Adrenal gland (tissue), 12 donors: ENCODE measurements around the gene ESPNL. TPM values are rescaled to one million over a fixed set of nuclear protein-coding genes. Genes with fewer than 3 reads are reported as not detected.

Source experiments
- DNase-seq, 7 donors: peaks; one replicate each; pipeline ENCODE4 v3.0.0-alpha.2; 2019 to 2020
- H3K27ac ChIP-seq, 5 donors: fragments of 200-600 bp; sonication (generic) in 4 of 5; 1 replicate in 3 of 5; 2 replicates in 2 of 5; pipeline versions ENCODE4 v1.5.1 to v1.8.0; 2016 to 2020; ENCODE audit warnings: mild to moderate bottlenecking in 1 of 5
- H3K27me3 ChIP-seq: fragments of 200-600 bp; 2 replicates; pipeline ENCODE4 v1.8.0; 2021
- H3K36me3 ChIP-seq, 2 donors: fragments of 200-600 bp; replicated peaks in 1 of 2; 1 replicate in 1 of 2; 2 replicates in 1 of 2; pipeline versions ENCODE4 v1.5.1 to v1.8.0; 2018 to 2022
- H3K4me1 ChIP-seq, 2 donors: fragments of 200-600 bp; replicated peaks in 1 of 2; 1 replicate in 1 of 2; 2 replicates in 1 of 2; pipeline versions ENCODE4 v1.5.1 to v1.8.0; 2018 to 2021
- H3K4me3 ChIP-seq, 4 donors: fragments of 200-600 bp; sonication (generic) in 3 of 4; one replicate each; pipeline ENCODE4 v1.5.1; 2016 to 2018
- H3K9me3 ChIP-seq, 3 donors: fragments of 200-600 bp; sonication (generic) in 1 of 3; replicated peaks in 1 of 3; 1 replicate in 2 of 3; 2 replicates in 1 of 3; pipeline versions ENCODE4 v1.5.1 to v1.8.0; 2016 to 2021
- POLR2A ChIP-seq, 2 donors: fragments of 450-650 bp; IDR thresholded peaks; one replicate each; pipeline ENCODE4 v1.6.1; 2017; ENCODE audit warnings: antibody characterized with exemption in 2 of 2, mild to moderate bottlenecking in 2 of 2, moderate library complexity in 1 of 2
- WGBS, 4 donors: extraction: QIAGEN DNeasy Blood & Tissue Kit in 2 of 4; methylation state at CpG; one replicate each; pipeline versions ENCODE4 v1.1.5 to v1.1.7; 2013 to 2017; 5-methylcytosine and 5-hydroxymethylcytosine counted together
- intact Hi-C, 2 donors: fragments of 100-400 bp; cut with DNase I; formaldehyde crosslinking; loops; one replicate each; pipeline versions ENCODE4 v1.14.1 to v1.15.0; 2022 to 2023
- polyA plus RNA-seq, 3 donors: library from polyadenylated mRNA; stranded (reverse); fragments of 200-250 nt in 2 of 3; fragments of 350-450 nt in 1 of 3; fragmentation: Illumina TruSeq in 1 of 3; extraction: RNeasy Lipid Tissue Mini Kit (QIAGEN cat#74804) in 1 of 3; gene quantifications; one replicate each; pipeline ENCODE4 v1.2.3, GENCODE V29; 2013 to 2014
- total RNA-seq, 9 donors: library from RNA; depleted of rRNA in 4 of 9; stranded (reverse); fragments of >200 nt in 4 of 9; fragments of 120-200 nt in 1 of 9; fragmentation: NEBNext Ultra II Directional in 1 of 9; extraction: Animal tissue kit (Norgen Biotek cat#: 25700) in 1 of 9; gene quantifications; one replicate each; pipeline versions ENCODE4 v1.1.0 to v1.2.4, GENCODE V29; 2013 to 2023
- TF ChIP-seq, protein P1 (sequence below), 6 experiments: fragments of 450-650 bp in 4 of 6; fragments of 200-600 bp in 2 of 6; sonication (generic) in 1 of 6; IDR thresholded peaks; 1 replicate in 5 of 6; 2 replicates in 1 of 6; pipeline versions ENCODE4 v1.5.1 to v1.8.0; 2016 to 2021; ENCODE audit warnings: antibody characterized with exemption in 6 of 6, mild to moderate bottlenecking in 2 of 6, moderate library complexity in 1 of 6
- donor health status: healthy with polysubstance abuse.
- donor health status: Bipolar disorder and iron deficiency.
- donor health status: DM: yes; HTN: yes; CAD: no.
- donor health status: DM: no; HTN: no; CAD: no.
- donor health status: DM: no; HTN: no; CAD: no.
- donor health status: DM: yes; HTN: yes; CAD: no.

Gene ESPNL
- total and polyA plus RNA-seq, 12 donors, result 0.03 to 5.9 (median 1.2) TPM; not detected in 5

DNA sequence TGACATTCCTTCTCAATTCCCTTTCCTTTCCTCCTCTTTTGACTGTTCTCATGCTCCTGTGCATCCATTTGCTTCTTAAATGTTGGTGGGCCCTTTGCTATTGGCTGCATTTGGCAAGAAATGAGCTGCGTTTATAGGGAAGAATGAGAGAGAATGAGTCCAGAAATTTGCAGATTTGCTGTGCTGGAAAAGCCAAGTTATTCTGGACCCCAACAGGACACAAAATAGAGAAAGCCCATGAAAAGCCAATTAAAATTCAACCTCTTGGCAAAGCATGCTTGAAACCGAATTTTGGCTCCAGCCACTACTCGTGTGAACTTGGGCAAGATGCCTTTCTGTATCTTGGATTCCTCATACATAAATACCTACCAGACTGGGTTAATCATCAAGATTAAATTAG lies 40.6 kb upstream of the ESPNL start:
- Histone ChIP-seq H3K27me3 (no peaks in the 10 kb centered on the region), H3K27ac (no peak overlapping the region), H3K4me1 (peaks cover 0 to 14% of the 10 kb centered on the region in 2 donors), H3K4me3 (peak overlapping the region in 1 of 4 donors; percentile 78), H3K36me3 (peaks cover 0 to 3% of the 10 kb centered on the region in 2 donors), H3K9me3 (no peaks in the 10 kb centered on the region)
- no peak for TF ChIP-seq POLR2A (IDR thresholded peaks at IDR 0.05)
- TF ChIP-seq, protein P1, sequence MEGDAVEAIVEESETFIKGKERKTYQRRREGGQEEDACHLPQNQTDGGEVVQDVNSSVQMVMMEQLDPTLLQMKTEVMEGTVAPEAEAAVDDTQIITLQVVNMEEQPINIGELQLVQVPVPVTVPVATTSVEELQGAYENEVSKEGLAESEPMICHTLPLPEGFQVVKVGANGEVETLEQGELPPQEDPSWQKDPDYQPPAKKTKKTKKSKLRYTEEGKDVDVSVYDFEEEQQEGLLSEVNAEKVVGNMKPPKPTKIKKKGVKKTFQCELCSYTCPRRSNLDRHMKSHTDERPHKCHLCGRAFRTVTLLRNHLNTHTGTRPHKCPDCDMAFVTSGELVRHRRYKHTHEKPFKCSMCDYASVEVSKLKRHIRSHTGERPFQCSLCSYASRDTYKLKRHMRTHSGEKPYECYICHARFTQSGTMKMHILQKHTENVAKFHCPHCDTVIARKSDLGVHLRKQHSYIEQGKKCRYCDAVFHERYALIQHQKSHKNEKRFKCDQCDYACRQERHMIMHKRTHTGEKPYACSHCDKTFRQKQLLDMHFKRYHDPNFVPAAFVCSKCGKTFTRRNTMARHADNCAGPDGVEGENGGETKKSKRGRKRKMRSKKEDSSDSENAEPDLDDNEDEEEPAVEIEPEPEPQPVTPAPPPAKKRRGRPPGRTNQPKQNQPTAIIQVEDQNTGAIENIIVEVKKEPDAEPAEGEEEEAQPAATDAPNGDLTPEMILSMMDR (IDR thresholded peaks at IDR 0.05), result no peak
- intact Hi-C loops, result no loop called here
- WGBS, 4 donors, result 90 to 99% (median 92%) methylated on average over 3 of the region's 3 CpGs
- DNase-seq, result peak in 1 of 7 donors; percentile 21

GRCh38 chr2:238060096-238060541 lies 40.0 kb upstream of the ESPNL start:
- intact Hi-C loops, result loop anchor here in 1 of 2 donors (5.0 kb wide), 1 partner anchor 93 kb away; the partner anchor contains the start of gene UBE2F
- Histone ChIP-seq H3K4me1 (peaks cover 0 to 14% of the 10 kb centered on the region in 2 donors), H3K36me3 (peaks cover 0 to 9% of the 10 kb centered on the region in 2 donors), H3K4me3 (peak overlapping the region; percentile 37 to 99 (median 85)), H3K27me3 (no peaks in the 10 kb centered on the region), H3K27ac (peak overlapping the region; percentile 50 to 93 (median 88)), H3K9me3 (no peaks in the 10 kb centered on the region)
- TF ChIP-seq, protein P1 (IDR thresholded peaks at IDR 0.05), result no peak
- TF ChIP-seq POLR2A (IDR thresholded peaks at IDR 0.05), result no peak
- WGBS, 4 donors, result 1 to 5% (median 3%) methylated on average over 11 to 18 of the region's 18 CpGs
- peak in 1 of 7 donors; percentile 46 for DNase-seq

DNA sequence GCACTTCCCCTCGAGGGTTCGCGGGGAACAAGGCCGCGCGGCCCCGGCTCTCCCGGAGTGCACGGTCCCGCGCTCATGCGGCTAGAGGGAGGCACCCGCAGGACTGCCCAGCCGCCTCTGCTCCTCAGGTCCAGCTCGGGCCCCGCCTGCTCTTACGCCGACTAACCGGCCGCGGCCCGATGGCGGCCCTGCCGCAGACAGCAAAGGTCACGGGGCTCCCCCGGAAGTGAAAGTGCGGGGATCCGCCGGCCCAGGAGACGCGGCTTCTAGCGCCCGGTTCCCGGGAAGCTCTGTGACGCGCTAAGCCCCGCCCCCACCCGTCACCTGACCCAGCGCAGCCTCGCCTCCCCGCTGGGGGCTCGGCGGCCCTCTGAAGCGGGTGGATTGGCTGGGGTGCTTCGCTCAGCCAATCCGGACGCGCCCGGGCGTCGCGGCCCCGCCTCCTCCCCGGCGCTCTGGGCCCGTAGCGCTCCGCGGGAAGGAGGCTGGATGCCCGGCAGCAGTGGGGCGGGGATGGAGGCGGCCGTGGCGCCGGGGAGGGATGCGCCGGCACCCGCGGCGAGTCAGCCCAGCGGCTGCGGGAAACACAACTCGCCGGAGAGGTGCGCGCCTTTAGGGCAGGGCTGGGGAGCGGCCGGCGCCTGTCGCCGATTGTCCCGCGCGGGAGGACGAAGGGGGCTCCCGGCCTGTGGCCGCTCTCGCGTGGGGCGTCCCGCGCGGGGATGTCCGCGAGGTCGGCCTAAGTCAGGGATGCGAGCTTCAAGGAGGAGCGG lies 39.4 kb upstream of the ESPNL start, which contains the start of gene SCLY:
Gene SCLY, plus strand, starts transcription at position 460 of the 773 bp plus-strand sequence. Its CDS starts 54 bp downstream, at position 514.
- TF ChIP-seq, protein P1 (IDR thresholded peaks at IDR 0.05), result peak in 2 of 6 experiments; percentile 4 to 11
- peak; percentile 77 to 89 for TF ChIP-seq POLR2A (IDR thresholded peaks at IDR 0.05)
- no peaks in the 10 kb centered on the region for H3K9me3 ChIP-seq
- peaks cover 0 to 9% of the 10 kb centered on the region in 2 donors for H3K36me3 ChIP-seq
- DNase-seq, result peak; percentile 97 to 98 (median 98)
- peak within 1 kb of the TSS; percentile 50 to 93 (median 88) for H3K27ac ChIP-seq
- H3K4me1 ChIP-seq, result peaks cover 0 to 14% of the 10 kb centered on the region in 2 donors
- H3K4me3 ChIP-seq, result peak within 1 kb of the TSS; percentile 65 to 99 (median 85)
- H3K27me3 ChIP-seq, result no peaks in the 10 kb centered on the region
- WGBS, 4 donors, result 0 to 1% (median 1%) methylated on average over 1 to 98 of the region's 98 CpGs
- intact Hi-C loops, result loop anchor here in 1 of 2 donors (5.0 kb wide), 1 partner anchor 93 kb away; the partner anchor contains the start of gene UBE2F
